Measurements from ENCODE around the gene NRXN3. TPM values are rescaled to one million over a fixed set of nuclear protein-coding genes. Genes with fewer than 3 reads are reported as not detected.
A peak's percentile ranks its signal among the peaks of the same experiment; 100 is the strongest.

Gene NRXN3
- total and polyA plus RNA-seq, 2 of the 4 experiments (the other 2 are of a cell fraction), result 4.8 to 25.1 TPM

DNA sequence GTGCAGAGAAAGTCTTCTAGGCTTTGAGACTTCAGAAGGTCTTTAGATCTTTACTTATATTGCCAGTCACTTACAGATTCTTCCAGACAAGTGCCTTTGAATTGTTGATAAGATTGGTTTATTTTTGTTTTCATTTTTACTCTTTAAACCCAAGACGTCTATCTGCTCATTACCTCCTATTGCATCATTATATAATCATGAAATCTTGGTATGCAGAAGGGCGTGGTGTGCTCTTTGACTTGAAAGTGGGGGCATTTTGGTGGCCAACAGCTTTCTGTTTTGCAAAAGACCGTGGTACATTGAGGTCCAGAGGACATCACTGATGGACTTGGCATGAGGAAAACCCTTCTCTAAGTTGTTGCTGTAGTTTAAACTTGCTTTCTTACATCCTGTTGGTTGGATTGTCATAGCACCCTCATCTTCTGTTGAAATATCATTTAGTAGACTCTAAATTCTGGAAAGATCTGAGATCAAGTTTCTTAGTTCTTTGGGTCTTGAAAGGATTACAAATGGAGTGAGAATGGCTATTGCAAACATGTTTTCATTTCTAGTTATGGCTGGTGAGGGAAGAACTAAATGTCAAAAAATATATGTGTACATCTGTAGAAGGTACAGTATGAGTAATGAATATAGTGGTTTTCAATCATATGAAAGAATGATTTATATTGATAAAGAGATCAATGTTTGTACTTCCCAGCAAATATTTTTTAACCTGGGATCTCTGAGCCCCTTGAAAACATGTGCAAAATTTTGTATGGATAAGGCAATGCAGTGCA, 441.8 kb downstream of the NRXN3 start:
- ChIA-PET CTCF (no interaction called here), POLR2A (ENCODE audit: unreplicated experiment) (no interaction called here)
- Histone ChIP-seq H3K4ac (ENCODE audit: low read depth, low read length) (no peak overlapping the region), H3K79me1 (ENCODE audit: low read depth in 1 of 2, low read length in 2 of 2) (no peaks in the 10 kb centered on the region), H2AK9ac (replicated peaks; ENCODE audit: low read depth, low read length, poor library complexity) (no peak overlapping the region), H3K9ac (ENCODE audit: low read depth, low read length) (no peak overlapping the region), H4K91ac (ENCODE audit: insufficient read depth, low read depth, low read length) (no peak overlapping the region), H3K18ac (ENCODE audit: low read depth, low read length) (no peak overlapping the region), H4K5ac (ENCODE audit: low read depth, low read length) (no peak overlapping the region), H3K56ac (ENCODE audit: extremely low read depth, insufficient read depth, low read length) (no peak overlapping the region), H2BK120ac (ENCODE audit: low read depth, low read length) (no peak overlapping the region), H3K14ac (replicated peaks; ENCODE audit: low read depth, low read length) (no peak overlapping the region), H3K4me1 (ENCODE audit: control insufficient read depth, insufficient read depth, low read length) (no peaks in the 10 kb centered on the region), H2BK5ac (ENCODE audit: low read depth, low read length, poor library complexity, severe bottlenecking) (no peak overlapping the region), H2AK5ac (ENCODE audit: low read depth, low read length) (no peak overlapping the region), H3K23ac (ENCODE audit: low read depth, low read length) (no peak overlapping the region), H3K4me2 (ENCODE audit: low read depth, low read length) (no peak overlapping the region), H3K4me3 (ENCODE audit: insufficient read depth, low read depth, low read length) (no peak overlapping the region), H2BK20ac (ENCODE audit: low read depth, low read length) (no peak overlapping the region), H2AFZ (replicated peaks; ENCODE audit: low read length, poor library complexity) (no peak overlapping the region), H2BK15ac (ENCODE audit: low read depth, low read length) (no peak overlapping the region), H3K27ac (ENCODE audit: insufficient read depth, low read length) (no peak overlapping the region), H3K9me1 (ENCODE audit: insufficient read depth, low read length) (no peaks in the 10 kb centered on the region), H4K8ac (ENCODE audit: low read depth in 2 of 2, low read length in 2 of 2) (no peak overlapping the region), H3K9me3 (ENCODE audit: control insufficient read depth, insufficient read depth, low read length) (peaks cover 5% of the 10 kb centered on the region; the same call in 1 of the 2 replicates), H3K27me3 (ENCODE audit: control insufficient read depth, insufficient read depth, low read length) (no peaks in the 10 kb centered on the region), H3K36me3 (ENCODE audit: control insufficient read depth, insufficient read depth, low read length) (no peaks in the 10 kb centered on the region), H4K20me1 (ENCODE audit: insufficient read depth, low read length) (no peaks in the 10 kb centered on the region)
- DNase-seq (no peak), ATAC-seq (ENCODE audit: low read depth) (no peak)
- dilution Hi-C loops (cut with HindIII; ENCODE audit: low sequenced_read_pairs, unreplicated experiment), result no loop called here
- no peak for TF ChIP-seq SMC3 (IDR thresholded peaks at IDR 0.05; ENCODE audit: low read depth, low read length)
- no peak for TF ChIP-seq RCOR1 (IDR thresholded peaks at IDR 0.05; ENCODE audit: insufficient replicate concordance, low read length)
- TF ChIP-seq CEBPB (IDR thresholded peaks at IDR 0.05; ENCODE audit: low read depth, low read length), result peak; percentile 44; the same call in 1 of the 2 replicates
- 17% methylated on average over 1 of the region's 3 CpGs; no CpG with 5 or more reads in 1 of the 2 experiments for WGBS, 2 experiments (ENCODE audit: extremely low coverage in 2 of 2, insufficient read length in 1 of 2)
- no TSS peak for BruUV-seq (replicated peaks)
- in situ Hi-C loops (cut with MboI; ENCODE audit: low sequenced_read_pairs), result no loop called here
- intact Hi-C loops (cut with micrococcal nuclease), result no loop called here

Data from IMR-90 (cell line).